Prostate gland (tissue), 2 donors: Measurements from ENCODE around the gene FARP1. TPM values are rescaled to one million over a fixed set of nuclear protein-coding genes. Genes with fewer than 3 reads are reported as not detected.

Experiments
- DNase-seq: peaks from one replicate; pipeline ENCODE4 v3.0.0-alpha.2; 2019; ENCODE audit warnings: low spot score
- H3K27ac ChIP-seq, 2 donors: fragments of 200-600 bp; sonication (generic); 2 replicates each; pipeline ENCODE4 v1.5.1; 2017 to 2019
- H3K27me3 ChIP-seq: fragments of 200-600 bp; sonication (generic); replicated peaks from 2 replicates; pipeline ENCODE4 v1.5.1; 2019; ENCODE audit not compliant: insufficient read depth
- H3K36me3 ChIP-seq, 2 donors: fragments of 200-600 bp; sonication (generic); 1 replicate in 1 of 2; 2 replicates in 1 of 2; pipeline versions ENCODE4 v1.5.1 to v1.8.1; 2017 to 2019
- H3K4me1 ChIP-seq: fragments of 200-600 bp; sonication (generic); replicated peaks from 2 replicates; pipeline ENCODE4 v1.5.1; 2019
- H3K4me3 ChIP-seq, 2 donors: fragments of 200-600 bp; sonication (generic); 2 replicates each; pipeline ENCODE4 v1.5.1; 2017 to 2019
- H3K9me3 ChIP-seq: fragments of 200-600 bp; sonication (generic); 2 replicates; pipeline ENCODE4 v1.5.1; 2017
- POLR2A ChIP-seq: fragments of 450-650 bp; IDR thresholded peaks from one replicate; pipeline ENCODE4 v1.6.1; 2016; ENCODE audit warnings: antibody characterized with exemption, mild to moderate bottlenecking
- POLR2AphosphoS5 ChIP-seq: sonication (generic); formaldehyde crosslinking; IDR thresholded peaks from one replicate; pipeline ENCODE4 v1.6.1; 2017; ENCODE audit warnings: antibody characterized with exemption
- WGBS: methylation state at CpG from one replicate; pipeline ENCODE4 v1.1.5; 2018; 5-methylcytosine and 5-hydroxymethylcytosine counted together
- intact Hi-C: fragments of 100-400 bp; cut with DNase I; formaldehyde crosslinking; loops from one replicate; pipeline ENCODE4 v1.14.2; 2022
- total RNA-seq, 2 donors: library from RNA; depleted of rRNA; stranded (reverse); fragments of >200 nt; gene quantifications; one replicate each; pipeline ENCODE4 v1.1.0, GENCODE V29; 2016
- TF ChIP-seq, protein P1 (sequence below), 4 experiments: fragments of 200-600 bp in 2 of 4; fragments of 450-650 bp in 2 of 4; sonication (generic) in 2 of 4; IDR thresholded peaks; 1 replicate in 3 of 4; 2 replicates in 1 of 4; pipeline ENCODE4 v1.5.1; 2016 to 2019; ENCODE audit warnings: antibody characterized with exemption in 4 of 4, mild to moderate bottlenecking in 2 of 4, moderate library complexity in 2 of 4

Gene FARP1
- total RNA-seq, 2 donors from 2014 or later: 70.6 to 77.5 TPM

DNA sequence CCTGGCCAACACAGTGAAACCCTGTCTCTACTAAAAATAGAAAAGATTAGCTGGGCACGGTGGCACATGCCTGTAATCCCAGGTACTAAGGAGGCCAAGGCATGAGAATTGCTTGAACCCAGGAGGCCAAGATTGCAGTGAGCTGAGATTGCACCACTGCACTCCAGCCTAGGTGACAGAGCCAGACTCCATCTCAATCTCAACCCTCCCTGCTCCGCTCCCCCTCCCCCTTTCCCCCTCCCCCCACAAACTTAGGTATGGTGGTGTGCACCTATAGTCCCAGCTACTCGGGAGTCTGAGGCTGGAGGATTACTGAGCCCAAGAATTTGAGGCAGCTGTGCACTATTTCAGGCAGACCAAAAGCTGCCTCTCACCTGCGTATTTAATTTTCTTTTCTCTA is 55.8 kb downstream of the FARP1 start:
- Histone ChIP-seq H3K4me3 (no peak overlapping the region), H3K4me1 (peaks cover 3% of the 10 kb centered on the region), H3K9me3 (no peaks in the 10 kb centered on the region), H3K27ac (no peak overlapping the region), H3K27me3 (no peaks in the 10 kb centered on the region), H3K36me3 (no peaks in the 10 kb centered on the region)
- 87% methylated on average over 3 of the region's 4 CpGs for WGBS
- TF ChIP-seq POLR2AphosphoS5: no peak
- TF ChIP-seq, protein P1, sequence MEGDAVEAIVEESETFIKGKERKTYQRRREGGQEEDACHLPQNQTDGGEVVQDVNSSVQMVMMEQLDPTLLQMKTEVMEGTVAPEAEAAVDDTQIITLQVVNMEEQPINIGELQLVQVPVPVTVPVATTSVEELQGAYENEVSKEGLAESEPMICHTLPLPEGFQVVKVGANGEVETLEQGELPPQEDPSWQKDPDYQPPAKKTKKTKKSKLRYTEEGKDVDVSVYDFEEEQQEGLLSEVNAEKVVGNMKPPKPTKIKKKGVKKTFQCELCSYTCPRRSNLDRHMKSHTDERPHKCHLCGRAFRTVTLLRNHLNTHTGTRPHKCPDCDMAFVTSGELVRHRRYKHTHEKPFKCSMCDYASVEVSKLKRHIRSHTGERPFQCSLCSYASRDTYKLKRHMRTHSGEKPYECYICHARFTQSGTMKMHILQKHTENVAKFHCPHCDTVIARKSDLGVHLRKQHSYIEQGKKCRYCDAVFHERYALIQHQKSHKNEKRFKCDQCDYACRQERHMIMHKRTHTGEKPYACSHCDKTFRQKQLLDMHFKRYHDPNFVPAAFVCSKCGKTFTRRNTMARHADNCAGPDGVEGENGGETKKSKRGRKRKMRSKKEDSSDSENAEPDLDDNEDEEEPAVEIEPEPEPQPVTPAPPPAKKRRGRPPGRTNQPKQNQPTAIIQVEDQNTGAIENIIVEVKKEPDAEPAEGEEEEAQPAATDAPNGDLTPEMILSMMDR (IDR thresholded peaks at IDR 0.05): no peak
- TF ChIP-seq POLR2A: no peak
- intact Hi-C loops: no loop called here
- DNase-seq: no peak

DNA sequence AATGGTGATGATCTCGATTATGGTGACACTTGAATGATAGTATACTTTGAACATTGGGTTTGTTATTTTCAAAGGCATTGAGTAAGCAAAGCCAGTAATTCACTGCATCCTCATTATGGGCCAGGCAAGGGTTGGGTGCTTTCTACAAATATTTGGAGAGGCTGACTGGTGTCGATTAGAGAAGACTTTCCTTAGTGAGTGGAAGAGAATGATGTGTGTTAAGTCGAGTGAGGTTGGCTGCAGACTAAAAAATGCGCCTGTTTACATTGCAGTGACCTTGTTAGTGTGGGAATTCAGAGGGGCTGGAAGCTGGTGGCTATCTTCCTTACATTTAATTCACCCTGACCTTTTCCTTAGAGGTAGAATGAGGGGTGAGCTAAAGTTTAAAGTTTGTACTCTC is 56.6 kb downstream of the FARP1 start:
- H3K9me3 ChIP-seq: no peaks in the 10 kb centered on the region
- H3K27ac ChIP-seq: no peak overlapping the region
- H3K4me1 ChIP-seq: peaks cover 3% of the 10 kb centered on the region
- no peak for DNase-seq
- WGBS: 43% methylated on average over 4 of the region's 4 CpGs
- intact Hi-C loops: no loop called here
- no peaks in the 10 kb centered on the region for H3K27me3 ChIP-seq
- H3K36me3 ChIP-seq: no peaks in the 10 kb centered on the region
- H3K4me3 ChIP-seq: no peak overlapping the region
- TF ChIP-seq POLR2AphosphoS5 (no peak), POLR2A (no peak)
- TF ChIP-seq, protein P1 (IDR thresholded peaks at IDR 0.05): no peak

DNA sequence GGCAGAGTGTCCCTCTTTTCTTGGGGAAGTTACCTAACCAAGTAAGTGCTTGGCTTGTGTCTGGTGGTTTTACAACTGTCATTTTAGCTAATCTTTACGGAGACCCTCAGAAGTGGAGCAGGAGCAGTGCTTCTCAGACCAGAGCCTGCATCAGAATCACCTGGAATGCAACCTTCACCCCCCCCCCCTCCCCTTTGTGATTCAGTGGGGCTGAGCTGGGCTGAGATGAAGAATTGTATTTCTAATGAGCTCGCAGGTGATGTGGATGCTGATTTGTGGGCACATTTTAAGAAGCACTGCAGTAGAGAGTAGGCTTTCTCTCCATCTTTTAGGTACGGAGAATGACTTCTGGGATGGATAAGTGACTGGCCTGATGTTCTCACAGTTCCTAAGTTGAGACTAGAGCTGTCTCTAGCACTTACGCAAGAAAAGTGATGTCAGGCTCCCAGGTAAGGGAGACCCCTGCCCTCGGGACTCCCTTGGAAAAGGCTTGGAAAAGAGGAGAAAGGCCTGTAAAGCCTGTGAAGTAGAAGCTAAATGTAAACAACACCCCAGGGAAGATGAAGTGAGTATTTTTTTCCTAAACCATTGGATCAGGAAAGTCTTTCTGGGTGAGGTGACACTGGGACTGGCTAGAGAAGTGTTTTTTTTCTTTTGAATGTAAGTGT is 57.5 kb downstream of the FARP1 start:
- no peak for TF ChIP-seq POLR2AphosphoS5
- TF ChIP-seq, protein P1 (IDR thresholded peaks at IDR 0.05): no peak
- no peak for TF ChIP-seq POLR2A
- WGBS: 74% methylated on average over 5 of the region's 5 CpGs
- H3K4me3 ChIP-seq: no peak overlapping the region

DNA sequence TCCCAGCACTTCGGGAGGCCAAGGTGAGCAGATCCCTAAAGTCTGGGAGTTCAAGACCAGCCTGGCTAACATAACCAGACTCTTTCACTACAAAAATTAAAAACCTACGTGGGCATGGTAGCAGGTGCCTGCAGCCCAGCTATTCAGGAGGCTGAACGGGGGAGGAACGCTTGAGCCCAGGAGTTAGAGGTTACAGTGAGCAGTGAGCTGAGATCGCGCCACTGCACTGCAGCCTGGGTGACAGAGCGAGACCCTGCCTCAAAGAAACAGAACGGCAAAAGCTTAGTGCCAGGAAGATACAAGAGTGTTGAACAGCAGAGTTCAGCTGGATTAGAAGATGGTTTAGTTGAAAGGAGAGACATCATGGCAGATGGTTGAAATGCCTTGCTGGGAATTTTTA is 58.3 kb downstream of the FARP1 start:
- 90% methylated on average over 8 of the region's 8 CpGs for WGBS
- Histone ChIP-seq H3K27ac (no peak overlapping the region), H3K4me1 (no peaks in the 10 kb centered on the region), H3K9me3 (no peaks in the 10 kb centered on the region), H3K36me3 (no peaks in the 10 kb centered on the region), H3K4me3 (no peak overlapping the region), H3K27me3 (no peaks in the 10 kb centered on the region)
- TF ChIP-seq POLR2AphosphoS5: no peak
- TF ChIP-seq, protein P1 (IDR thresholded peaks at IDR 0.05): no peak
- no peak for TF ChIP-seq POLR2A
- intact Hi-C loops: no loop called here
- DNase-seq: no peak

More for the DNA sequence above, 57.5 kb downstream of the FARP1 start:
- H3K4me1 ChIP-seq: no peaks in the 10 kb centered on the region
- no peak for DNase-seq
- H3K9me3 ChIP-seq: no peaks in the 10 kb centered on the region
- intact Hi-C loops: no loop called here
- no peaks in the 10 kb centered on the region for H3K27me3 ChIP-seq
- H3K27ac ChIP-seq: no peak overlapping the region
- no peaks in the 10 kb centered on the region for H3K36me3 ChIP-seq

DNA sequence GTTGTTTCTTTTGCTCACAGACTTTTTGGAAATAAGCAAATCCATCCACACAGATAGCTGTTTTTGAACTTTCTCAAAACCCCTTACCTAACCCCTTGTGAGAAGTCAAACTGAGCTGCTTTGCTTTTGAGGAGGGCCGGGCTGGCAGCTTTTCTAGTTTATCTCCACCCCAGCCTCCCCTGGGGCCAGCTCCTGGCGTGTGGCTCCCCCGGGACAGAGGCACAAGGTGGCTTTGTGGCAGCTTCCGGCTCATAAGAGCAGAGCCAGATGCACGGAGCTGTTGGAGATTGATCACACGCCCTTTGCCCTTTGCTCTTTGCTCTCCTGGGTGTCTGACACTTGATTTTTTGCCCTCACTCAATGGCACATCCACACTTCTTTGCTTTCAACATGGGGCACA is 59.1 kb downstream of the FARP1 start:
- no peaks in the 10 kb centered on the region for H3K36me3 ChIP-seq
- no peak for TF ChIP-seq POLR2A
- no peak for TF ChIP-seq POLR2AphosphoS5
- TF ChIP-seq, protein P1 (IDR thresholded peaks at IDR 0.05): no peak
- 61% methylated on average over 6 of the region's 6 CpGs for WGBS
- intact Hi-C loops: no loop called here
- no peaks in the 10 kb centered on the region for H3K9me3 ChIP-seq
- H3K4me3 ChIP-seq: no peak overlapping the region
- no peaks in the 10 kb centered on the region for H3K4me1 ChIP-seq
- DNase-seq: no peak
- no peak overlapping the region for H3K27ac ChIP-seq
- no peaks in the 10 kb centered on the region for H3K27me3 ChIP-seq
